K562 (cell line): ENCODE data around the gene SCARF2. TPM values are rescaled to one million over a fixed set of nuclear protein-coding genes. Genes with fewer than 3 reads are reported as not detected.

Experiments used
- ATAC-seq: fragments of 200-7000 bp; cut with Tn5 transposase; 3 replicates; pipeline ENCODE4 v1.9.1; 2020; ENCODE audit warnings: moderate library complexity
- BruUV-seq: library from RNA; stranded (reverse); fragments of 400-500 nt; replicated peaks from 2 replicates; lab custom pipeline; 2021; lab: Mats Ljungman, UMichigan
- CTCF ChIA-PET: fragments of 300-600 bp; formaldehyde crosslinking; extraction: SDS; loops from one replicate; lab custom pipeline; 2021; ENCODE audit warnings: low intra/inter-chr PET ratio; lab: Yijun Ruan, JAX
- POLR2A ChIA-PET: fragments of 300-600, 350-650 bp; sonication (Branson Sonifier 250); formaldehyde crosslinking; extraction: SDS; loops from one replicate; lab custom pipeline; 2021; ENCODE audit warnings: antibody characterized with exemption, inconsistent platforms; lab: Yijun Ruan, JAX
- DNase-seq, 4 experiments: peaks; one replicate each; pipeline versions ENCODE4 v3.0.0 to v3.0.0-alpha.2; 2011 to 2018; ENCODE audit warnings: low spot score in 3 of 4, mixed read lengths in 3 of 4; ENCODE audit errors: extremely low read depth in 1 of 4
- FAIRE-seq: peaks from 2 replicates; lab custom pipeline; 2011; peaks lifted over from hg19 to GRCh38; lab: Jason Lieb, UNC
- H2AFZ ChIP-seq: 2 replicates; pipeline ENCODE4 v1.6.0; 2011; ENCODE audit warnings: low read depth, low read length, control low read depth, inconsistent platforms
- H3K27ac ChIP-seq: fragments of 200-600 bp; 3 replicates; pipeline ENCODE4 v1.8.0; 2011; ENCODE audit warnings: low read depth, mild to moderate bottlenecking, control low read depth, inconsistent platforms, low read length, moderate library complexity, mixed read lengths; ENCODE audit errors: extremely low read depth
- H3K27me3 ChIP-seq, 2 experiments: fragments of 300-600 bp in 1 of 2; 2 replicates in 1 of 2; 3 replicates in 1 of 2; pipeline versions ENCODE4 v1.6.0 to v1.8.0; 2011; ENCODE audit warnings: inconsistent platforms in 2 of 2, low read length in 2 of 2, mild to moderate bottlenecking in 1 of 2, mixed read lengths in 1 of 2, moderate library complexity in 1 of 2; ENCODE audit not compliant: control insufficient read depth in 2 of 2, insufficient read depth in 2 of 2
- H3K36me3 ChIP-seq: fragments of 300-600 bp; 3 replicates; pipeline ENCODE4 v1.8.0; 2011; ENCODE audit warnings: mild to moderate bottlenecking, low read length, inconsistent platforms; ENCODE audit not compliant: control insufficient read depth, insufficient read depth
- H3K4me1 ChIP-seq, 2 experiments: fragments of 200-600 bp in 1 of 2; replicated peaks in 1 of 2; 2 replicates in 1 of 2; 3 replicates in 1 of 2; pipeline versions ENCODE4 v1.5.1 to v1.8.0; 2011; ENCODE audit warnings: inconsistent platforms in 2 of 2, low read length in 2 of 2, mild to moderate bottlenecking in 1 of 2, mixed read lengths in 1 of 2, moderate library complexity in 1 of 2; ENCODE audit not compliant: control insufficient read depth in 2 of 2, insufficient read depth in 2 of 2
- H3K4me2 ChIP-seq: 2 replicates; pipeline ENCODE4 v1.6.1; 2011; ENCODE audit warnings: low read length, control low read depth, inconsistent platforms, mixed read lengths; ENCODE audit not compliant: insufficient read depth
- H3K4me3 ChIP-seq: fragments of 200-600 bp; sonication (generic), shearing (Covaris generic); 2 replicates; pipeline ENCODE4 v1.5.1; 2016; ENCODE audit warnings: control low read depth, inconsistent platforms
- H3K79me2 ChIP-seq: fragments of 200-600 bp; 3 replicates; pipeline ENCODE4 v1.8.0; 2011; ENCODE audit warnings: low read length, inconsistent platforms; ENCODE audit not compliant: control insufficient read depth, insufficient read depth
- H3K9ac ChIP-seq, 2 experiments: 2 replicates each; pipeline versions ENCODE4 v1.6.0 to v1.6.1; 2011; ENCODE audit warnings: low read depth in 2 of 2, low read length in 2 of 2, control low read depth in 1 of 2, inconsistent platforms in 1 of 2, mild to moderate bottlenecking in 1 of 2, mixed read lengths in 1 of 2; ENCODE audit not compliant: insufficient read depth in 1 of 2
- H3K9me1 ChIP-seq: one replicate; pipeline ENCODE4 v1.6.0; 2011; ENCODE audit warnings: inconsistent platforms, mild to moderate bottlenecking, low read length, moderate library complexity; ENCODE audit not compliant: control insufficient read depth, insufficient read depth
- H3K9me3 ChIP-seq: replicated peaks from 2 replicates; pipeline ENCODE4 v1.5.1; 2011; ENCODE audit warnings: low read depth, low read length, inconsistent platforms; ENCODE audit not compliant: control insufficient read depth, insufficient read depth
- H4K20me1 ChIP-seq: replicated peaks from 2 replicates; pipeline ENCODE4 v1.6.1; 2011; ENCODE audit warnings: low read length, inconsistent platforms, mixed read lengths; ENCODE audit not compliant: control insufficient read depth, insufficient read depth
- HDAC1 ChIP-seq, 2 experiments: fragments of 450-650 bp; IDR thresholded peaks; 2 replicates each; pipeline ENCODE4 v1.6.1; 2016 to 2017; ENCODE audit warnings: inconsistent platforms in 1 of 2, mild to moderate bottlenecking in 1 of 2, moderate library complexity in 1 of 2
- HDAC6 ChIP-seq: IDR thresholded peaks from 2 replicates; pipeline ENCODE4 v1.6.1; 2012; ENCODE audit warnings: low read depth, mild to moderate bottlenecking, control low read depth, inconsistent platforms, low read length, moderate library complexity
- ZNF280B ChIP-seq: fragments of 250-450 bp; sonication (Bioruptor Pico); IDR thresholded peaks from 2 replicates; pipeline ENCODE4 v1.5.1; 2021; ENCODE audit warnings: mild to moderate bottlenecking
- WGBS: fragments of 100-300 bp; shearing (Covaris generic); methylation state at CpG from one replicate; pipeline ENCODE4 v1.1.6; 2016; ENCODE audit warnings: low coverage, mixed read lengths; ENCODE audit not compliant: insufficient coverage; ENCODE audit errors: missing lambda C conversion rate; 5-methylcytosine and 5-hydroxymethylcytosine counted together
- in situ Hi-C: fragments of 300-500 bp; cut with MboI; formaldehyde crosslinking; loops from 4 replicates; pipeline ENCODE4 v1.15.0; 2018; ENCODE audit warnings: inconsistent platforms, mixed read lengths
- intact Hi-C: fragments of 100-400 bp; cut with micrococcal nuclease; formaldehyde crosslinking; loops from 2 replicates; pipeline ENCODE4 v1.14.2; 2022
- polyA plus RNA-seq, 8 experiments: library from polyadenylated mRNA; depleted of rRNA in 4 of 8; stranded (reverse) in 5 of 8; unstranded in 3 of 8; fragments of >200 nt; fragmentation: Nextera tagmentation in 2 of 8; fragmentation: Illumina TruSeq in 1 of 8; extraction: Ambion mirVana in 2 of 8; extraction: Trizol in 1 of 8; gene quantifications; 2 replicates each; pipeline versions ENCODE4 v1.2.1 to v1.2.3, GENCODE V29; 2011 to 2014; ENCODE audit warnings: inconsistent platforms in 1 of 8, missing spikeins in 1 of 8
- total RNA-seq, 7 experiments: library from RNA; depleted of rRNA in 6 of 7; stranded (reverse); fragments of >200 nt in 6 of 7; fragmentation: Illumina TruSeq in 2 of 7; extraction: Trizol in 2 of 7; gene quantifications; 2 replicates each; pipeline versions ENCODE4 v1.2.1 to v1.2.3, GENCODE V29; 2011 to 2021; ENCODE audit warnings: low replicate concordance in 1 of 7
- TF ChIP-seq, protein P1 (sequence below): fragments of 450-650 bp; IDR thresholded peaks from 2 replicates; pipeline ENCODE4 v1.6.1; 2016; ENCODE audit warnings: low read depth
- TF ChIP-seq, protein P2 (sequence below): sonication (generic); formaldehyde crosslinking; IDR thresholded peaks from 2 replicates; pipeline ENCODE4 v1.8.1; 2023; ENCODE audit warnings: missing genetic modification reagents, mild to moderate bottlenecking, borderline replicate concordance

Gene SCARF2
- total and polyA plus RNA-seq, 9 of the 15 experiments (the other 6 are each of a cell fraction or from before 2014, with no cell fraction given) = 0.06 to 0.32 (median 0.21) TPM; not detected in 5

DNA sequence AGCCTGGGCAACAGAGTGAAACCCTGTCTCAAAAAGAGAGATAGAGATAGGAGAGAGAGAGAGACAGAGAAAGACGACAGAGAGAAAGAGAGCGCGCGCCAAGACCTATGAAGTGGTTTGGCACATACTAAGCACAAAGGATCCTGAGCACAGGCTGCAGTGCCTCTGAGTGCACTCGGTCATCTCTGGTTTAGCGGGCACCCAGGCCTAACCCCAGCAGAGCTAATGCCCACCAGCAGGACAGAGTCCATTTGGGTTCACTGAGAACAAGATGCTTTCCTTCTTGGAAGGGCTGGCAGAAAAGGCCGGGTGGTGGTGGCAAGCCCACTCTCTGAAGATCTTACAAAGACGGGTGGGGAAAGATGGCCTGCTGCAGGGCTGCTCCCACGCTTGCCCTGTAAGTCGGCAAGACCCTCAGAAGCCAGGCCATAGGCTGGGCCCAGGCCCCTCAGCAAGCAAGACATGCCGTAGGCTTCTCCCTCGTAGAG, 3.3 kb downstream of the SCARF2 start:
- H3K27me3 ChIP-seq = peaks cover 50 to 90% of the 10 kb centered on the region in 2 experiments
- DNase-seq (no peak), ATAC-seq (no peak), FAIRE-seq (no peak)
- H3K4me1 ChIP-seq = peaks cover 8 to 60% of the 10 kb centered on the region in 2 experiments
- H3K4me3 ChIP-seq = no peak overlapping the region
- no peaks in the 10 kb centered on the region for H3K79me2 ChIP-seq
- intact Hi-C loops = no loop called here
- H3K27ac ChIP-seq = no peak overlapping the region
- no TSS peak for BruUV-seq
- no peak overlapping the region for H3K9ac ChIP-seq
- H3K36me3 ChIP-seq = no peaks in the 10 kb centered on the region
- H3K4me2 ChIP-seq = no peak overlapping the region
- POLR2A ChIA-PET = interaction anchor here (0.7 to 6.6 kb wide), 11 partner anchors 11 to 89 kb away, joined by 3 to 46 read pairs (median 3); no protein-coding TSS in a partner anchor
- WGBS = 38% methylated on average over 12 of the region's 12 CpGs
- H4K20me1 ChIP-seq = peaks cover 51% of the 10 kb centered on the region
- no peak overlapping the region for H2AFZ ChIP-seq
- CTCF ChIA-PET = no interaction called here
- in situ Hi-C loops = no loop called here
- H3K9me1 ChIP-seq = peaks cover 7% of the 10 kb centered on the region
- H3K9me3 ChIP-seq = no peaks in the 10 kb centered on the region
- TF ChIP-seq, protein P1, sequence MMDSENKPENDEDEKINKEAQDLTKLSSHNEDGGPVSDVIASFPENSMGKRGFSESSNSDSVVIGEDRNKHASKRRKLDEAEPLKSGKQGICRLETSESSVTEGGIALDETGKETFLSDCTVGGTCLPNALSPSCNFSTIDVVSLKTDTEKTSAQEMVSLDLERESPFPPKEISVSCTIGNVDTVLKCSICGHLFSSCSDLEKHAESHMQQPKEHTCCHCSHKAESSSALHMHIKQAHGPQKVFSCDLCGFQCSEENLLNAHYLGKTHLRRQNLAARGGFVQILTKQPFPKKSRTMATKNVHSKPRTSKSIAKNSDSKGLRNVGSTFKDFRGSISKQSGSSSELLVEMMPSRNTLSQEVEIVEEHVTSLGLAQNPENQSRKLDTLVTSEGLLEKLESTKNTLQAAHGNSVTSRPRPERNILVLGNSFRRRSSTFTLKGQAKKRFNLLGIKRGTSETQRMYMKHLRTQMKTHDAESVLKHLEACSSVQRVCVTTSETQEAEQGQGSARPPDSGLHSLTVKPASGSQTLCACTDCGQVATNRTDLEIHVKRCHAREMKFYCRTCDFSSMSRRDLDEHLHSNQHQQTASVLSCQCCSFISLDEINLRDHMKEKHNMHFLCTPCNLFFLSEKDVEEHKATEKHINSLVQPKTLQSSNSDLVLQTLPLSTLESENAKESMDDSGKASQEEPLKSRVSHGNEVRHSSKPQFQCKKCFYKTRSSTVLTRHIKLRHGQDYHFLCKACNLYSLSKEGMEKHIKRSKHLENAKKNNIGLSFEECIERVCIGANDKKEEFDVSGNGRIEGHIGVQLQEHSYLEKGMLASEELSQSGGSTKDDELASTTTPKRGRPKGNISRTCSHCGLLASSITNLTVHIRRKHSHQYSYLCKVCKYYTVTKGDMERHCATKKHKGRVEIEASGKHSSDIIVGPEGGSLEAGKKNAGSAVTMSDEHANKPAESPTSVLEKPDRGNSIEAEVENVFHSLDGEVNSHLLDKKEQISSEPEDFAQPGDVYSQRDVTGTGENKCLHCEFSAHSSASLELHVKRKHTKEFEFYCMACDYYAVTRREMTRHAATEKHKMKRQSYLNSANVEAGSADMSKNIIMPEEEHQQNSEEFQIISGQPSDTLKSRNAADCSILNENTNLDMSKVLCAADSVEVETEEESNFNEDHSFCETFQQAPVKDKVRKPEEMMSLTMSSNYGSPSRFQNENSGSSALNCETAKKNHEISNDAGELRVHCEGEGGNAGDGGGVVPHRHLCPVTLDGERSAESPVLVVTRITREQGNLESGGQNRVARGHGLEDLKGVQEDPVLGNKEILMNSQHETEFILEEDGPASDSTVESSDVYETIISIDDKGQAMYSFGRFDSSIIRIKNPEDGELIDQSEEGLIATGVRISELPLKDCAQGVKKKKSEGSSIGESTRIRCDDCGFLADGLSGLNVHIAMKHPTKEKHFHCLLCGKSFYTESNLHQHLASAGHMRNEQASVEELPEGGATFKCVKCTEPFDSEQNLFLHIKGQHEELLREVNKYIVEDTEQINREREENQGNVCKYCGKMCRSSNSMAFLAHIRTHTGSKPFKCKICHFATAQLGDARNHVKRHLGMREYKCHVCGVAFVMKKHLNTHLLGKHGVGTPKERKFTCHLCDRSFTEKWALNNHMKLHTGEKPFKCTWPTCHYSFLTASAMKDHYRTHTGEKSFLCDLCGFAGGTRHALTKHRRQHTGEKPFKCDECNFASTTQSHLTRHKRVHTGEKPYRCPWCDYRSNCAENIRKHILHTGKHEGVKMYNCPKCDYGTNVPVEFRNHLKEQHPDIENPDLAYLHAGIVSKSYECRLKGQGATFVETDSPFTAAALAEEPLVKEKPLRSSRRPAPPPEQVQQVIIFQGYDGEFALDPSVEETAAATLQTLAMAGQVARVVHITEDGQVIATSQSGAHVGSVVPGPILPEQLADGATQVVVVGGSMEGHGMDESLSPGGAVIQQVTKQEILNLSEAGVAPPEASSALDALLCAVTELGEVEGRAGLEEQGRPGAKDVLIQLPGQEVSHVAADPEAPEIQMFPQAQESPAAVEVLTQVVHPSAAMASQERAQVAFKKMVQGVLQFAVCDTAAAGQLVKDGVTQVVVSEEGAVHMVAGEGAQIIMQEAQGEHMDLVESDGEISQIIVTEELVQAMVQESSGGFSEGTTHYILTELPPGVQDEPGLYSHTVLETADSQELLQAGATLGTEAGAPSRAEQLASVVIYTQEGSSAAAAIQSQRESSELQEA = no peak
- TF ChIP-seq, protein P2, sequence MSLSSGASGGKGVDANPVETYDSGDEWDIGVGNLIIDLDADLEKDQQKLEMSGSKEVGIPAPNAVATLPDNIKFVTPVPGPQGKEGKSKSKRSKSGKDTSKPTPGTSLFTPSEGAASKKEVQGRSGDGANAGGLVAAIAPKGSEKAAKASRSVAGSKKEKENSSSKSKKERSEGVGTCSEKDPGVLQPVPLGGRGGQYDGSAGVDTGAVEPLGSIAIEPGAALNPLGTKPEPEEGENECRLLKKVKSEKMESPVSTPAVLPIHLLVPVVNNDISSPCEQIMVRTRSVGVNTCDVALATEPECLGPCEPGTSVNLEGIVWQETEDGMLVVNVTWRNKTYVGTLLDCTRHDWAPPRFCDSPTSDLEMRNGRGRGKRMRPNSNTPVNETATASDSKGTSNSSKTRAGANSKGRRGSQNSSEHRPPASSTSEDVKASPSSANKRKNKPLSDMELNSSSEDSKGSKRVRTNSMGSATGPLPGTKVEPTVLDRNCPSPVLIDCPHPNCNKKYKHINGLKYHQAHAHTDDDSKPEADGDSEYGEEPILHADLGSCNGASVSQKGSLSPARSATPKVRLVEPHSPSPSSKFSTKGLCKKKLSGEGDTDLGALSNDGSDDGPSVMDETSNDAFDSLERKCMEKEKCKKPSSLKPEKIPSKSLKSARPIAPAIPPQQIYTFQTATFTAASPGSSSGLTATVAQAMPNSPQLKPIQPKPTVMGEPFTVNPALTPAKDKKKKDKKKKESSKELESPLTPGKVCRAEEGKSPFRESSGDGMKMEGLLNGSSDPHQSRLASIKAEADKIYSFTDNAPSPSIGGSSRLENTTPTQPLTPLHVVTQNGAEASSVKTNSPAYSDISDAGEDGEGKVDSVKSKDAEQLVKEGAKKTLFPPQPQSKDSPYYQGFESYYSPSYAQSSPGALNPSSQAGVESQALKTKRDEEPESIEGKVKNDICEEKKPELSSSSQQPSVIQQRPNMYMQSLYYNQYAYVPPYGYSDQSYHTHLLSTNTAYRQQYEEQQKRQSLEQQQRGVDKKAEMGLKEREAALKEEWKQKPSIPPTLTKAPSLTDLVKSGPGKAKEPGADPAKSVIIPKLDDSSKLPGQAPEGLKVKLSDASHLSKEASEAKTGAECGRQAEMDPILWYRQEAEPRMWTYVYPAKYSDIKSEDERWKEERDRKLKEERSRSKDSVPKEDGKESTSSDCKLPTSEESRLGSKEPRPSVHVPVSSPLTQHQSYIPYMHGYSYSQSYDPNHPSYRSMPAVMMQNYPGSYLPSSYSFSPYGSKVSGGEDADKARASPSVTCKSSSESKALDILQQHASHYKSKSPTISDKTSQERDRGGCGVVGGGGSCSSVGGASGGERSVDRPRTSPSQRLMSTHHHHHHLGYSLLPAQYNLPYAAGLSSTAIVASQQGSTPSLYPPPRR (CRISPR knock-in tag) = no peak
- TF ChIP-seq HDAC6 = no peak
- TF ChIP-seq ZNF280B (CRISPR knock-in tag) = no peak
- TF ChIP-seq HDAC1 (IDR thresholded peaks at IDR 0.05) = no peak
